T-helper 17 cell (primary cell): Measurements from ENCODE around the gene DCAF6. TPM values are rescaled to one million over a fixed set of nuclear protein-coding genes. Genes with fewer than 3 reads are reported as not detected.
"Not testable (repeated sequence)": the region's sequence is repeated elsewhere in the genome, so short reads cannot be mapped to it uniquely, and the experiment has no call there.

Experiments
- ATAC-seq: fragments of 150-1000 bp; cut with Tn5 transposase; 2 replicates; pipeline ENCODE4 v1.10.0; 2021; ENCODE audit warnings: mild to moderate bottlenecking, moderate library complexity
- DNase-seq, 3 donors: peaks; one replicate each; pipeline versions ENCODE4 v3.0.0 to v3.0.0-alpha.2; 2020 to 2021
- H3K9me3 ChIP-seq: one replicate; pipeline ENCODE4 v1.7.0; 2013; ENCODE audit warnings: low read length, mild to moderate bottlenecking; ENCODE audit not compliant: control insufficient read depth, poor library complexity, severe bottlenecking
- H3K27ac Mint-ChIP-seq: one replicate; pipeline ENCODE4 v1.8.0; 2022; ENCODE audit warnings: mild to moderate bottlenecking, moderate library complexity, mixed read lengths
- H3K27me3 Mint-ChIP-seq: one replicate; pipeline ENCODE4 v1.8.0; 2022; ENCODE audit warnings: mixed read lengths
- H3K36me3 Mint-ChIP-seq: one replicate; pipeline ENCODE4 v1.8.0; 2022; ENCODE audit warnings: low read depth, mixed read lengths
- H3K4me1 Mint-ChIP-seq: one replicate; pipeline ENCODE4 v1.8.0; 2022; ENCODE audit warnings: mild to moderate bottlenecking, mixed read lengths
- H3K4me3 Mint-ChIP-seq: one replicate; pipeline ENCODE4 v1.8.0; 2022; ENCODE audit warnings: mild to moderate bottlenecking, moderate library complexity, mixed read lengths
- total RNA-seq, 4 donors: library from RNA in 2 of 4; stranded (reverse) in 2 of 4; gene quantifications; one replicate each; pipeline ENCODE4 v1.2.3 and lab custom pipeline; 2022 to 2026

Gene DCAF6
- total RNA-seq (10 to 100 TPM; 24.1 to 26.9 TPM), total RNA-seq (lab: John Stamatoyannopoulos, UW) (46.4 to 59.3 reads per million in 2 donors)

- H3K27ac Mint-ChIP-seq: peak within 1 kb of the TSS; percentile 99
- H3K27me3 Mint-ChIP-seq: no peaks in the 10 kb centered on the region
- no peaks in the 10 kb centered on the region for H3K9me3 ChIP-seq
- H3K36me3 Mint-ChIP-seq: no peaks in the 10 kb centered on the region
- ATAC-seq (peak; percentile 83), DNase-seq (peak; percentile 92 to 98 (median 94))
- H3K4me3 Mint-ChIP-seq: peak within 1 kb of the TSS; percentile 100
- peaks cover 33% of the 10 kb centered on the region for H3K4me1 Mint-ChIP-seq
Observed at GRCh38 chr1:167936068-167936929, at the start of gene DCAF6. Gene DCAF6 (plus strand): TSS chr1:167936683. CDS start chr1:167936912, 229 bp downstream.

GRCh38 chr1:167887187-167887586 lies 49.3 kb upstream of the DCAF6 start:
- H3K9me3 ChIP-seq, H3K4me1 Mint-ChIP-seq, H3K27me3 Mint-ChIP-seq, H3K27ac Mint-ChIP-seq, H3K36me3 Mint-ChIP-seq, H3K4me3 Mint-ChIP-seq, DNase-seq, ATAC-seq: not testable (repeated sequence)

- H3K27ac Mint-ChIP-seq: no peak overlapping the region
- H3K27me3 Mint-ChIP-seq: peaks cover 13% of the 10 kb centered on the region
- no peaks in the 10 kb centered on the region for H3K9me3 ChIP-seq
- DNase-seq (no peak), ATAC-seq (no peak)
- H3K36me3 Mint-ChIP-seq: peaks cover 2% of the 10 kb centered on the region
- no peak overlapping the region for H3K4me3 Mint-ChIP-seq
- no peaks in the 10 kb centered on the region for H3K4me1 Mint-ChIP-seq
Observed at GRCh38 chr1:167890400-167890799, 46.1 kb upstream of the DCAF6 start.

GRCh38 chr1:167893798-167894197 lies 42.7 kb upstream of the DCAF6 start:
- no peak for ATAC-seq
- peaks cover 21% of the 10 kb centered on the region for H3K27me3 Mint-ChIP-seq
- peaks cover 4% of the 10 kb centered on the region for H3K36me3 Mint-ChIP-seq
- H3K4me3 Mint-ChIP-seq: no peak overlapping the region
- H3K27ac Mint-ChIP-seq: no peak overlapping the region
- no peak for DNase-seq
- H3K4me1 Mint-ChIP-seq: no peaks in the 10 kb centered on the region
- no peaks in the 10 kb centered on the region for H3K9me3 ChIP-seq

GRCh38 chr1:167898578-167899222 lies 37.8 kb upstream of the DCAF6 start:
- Mint-ChIP-seq H3K36me3 (peaks cover 4% of the 10 kb centered on the region), H3K4me1 (peaks cover 2% of the 10 kb centered on the region), H3K4me3 (no peak overlapping the region), H3K27me3 (peaks cover 8% of the 10 kb centered on the region), H3K27ac (no peak overlapping the region)
- H3K9me3 ChIP-seq: no peaks in the 10 kb centered on the region
- ATAC-seq: no peak
- DNase-seq: no peak

GRCh38 chr1:167899253-167899681 lies 37.2 kb upstream of the DCAF6 start:
- peaks cover 4% of the 10 kb centered on the region for H3K36me3 Mint-ChIP-seq
- ATAC-seq: no peak
- H3K27ac Mint-ChIP-seq: no peak overlapping the region
- no peak for DNase-seq
- no peak overlapping the region for H3K4me3 Mint-ChIP-seq
- H3K4me1 Mint-ChIP-seq: peaks cover 2% of the 10 kb centered on the region
- H3K27me3 Mint-ChIP-seq: peaks cover 8% of the 10 kb centered on the region
- no peaks in the 10 kb centered on the region for H3K9me3 ChIP-seq

GRCh38 chr1:167900907-167901306 lies 35.6 kb upstream of the DCAF6 start:
- H3K9me3 ChIP-seq: no peaks in the 10 kb centered on the region
- DNase-seq: no peak
- ATAC-seq: no peak
- Mint-ChIP-seq H3K4me3 (no peak overlapping the region), H3K4me1 (peaks cover 6% of the 10 kb centered on the region), H3K36me3 (peaks cover 2% of the 10 kb centered on the region), H3K27ac (no peak overlapping the region), H3K27me3 (peaks cover 3% of the 10 kb centered on the region)

- Mint-ChIP-seq H3K4me1 (peaks cover 6% of the 10 kb centered on the region), H3K4me3 (no peak overlapping the region), H3K27ac (no peak overlapping the region), H3K36me3 (peaks cover 2% of the 10 kb centered on the region), H3K27me3 (no peaks in the 10 kb centered on the region)
- no peak for DNase-seq
- ATAC-seq: no peak
- H3K9me3 ChIP-seq: no peaks in the 10 kb centered on the region
Observed at GRCh38 chr1:167904652-167905130, 31.8 kb upstream of the DCAF6 start.

GRCh38 chr1:167905182-167905581 lies 31.3 kb upstream of the DCAF6 start:
- H3K9me3 ChIP-seq: no peaks in the 10 kb centered on the region
- ATAC-seq (no peak), DNase-seq (no peak)
- Mint-ChIP-seq H3K36me3 (peaks cover 2% of the 10 kb centered on the region), H3K4me3 (no peak overlapping the region), H3K27me3 (no peaks in the 10 kb centered on the region), H3K27ac (no peak overlapping the region), H3K4me1 (peaks cover 6% of the 10 kb centered on the region)

- DNase-seq: no peak
- Mint-ChIP-seq H3K27me3 (no peaks in the 10 kb centered on the region), H3K4me1 (peaks cover 6% of the 10 kb centered on the region), H3K4me3 (no peak overlapping the region), H3K27ac (no peak overlapping the region), H3K36me3 (peaks cover 2% of the 10 kb centered on the region)
- no peak for ATAC-seq
- no peaks in the 10 kb centered on the region for H3K9me3 ChIP-seq
Observed at GRCh38 chr1:167905671-167906070, 30.8 kb upstream of the DCAF6 start.

- DNase-seq: no peak
- Mint-ChIP-seq H3K27me3 (no peaks in the 10 kb centered on the region), H3K36me3 (no peaks in the 10 kb centered on the region), H3K4me1 (no peaks in the 10 kb centered on the region), H3K27ac (no peak overlapping the region), H3K4me3 (no peak overlapping the region)
- H3K9me3 ChIP-seq: no peaks in the 10 kb centered on the region
- no peak for ATAC-seq
Observed at GRCh38 chr1:167909691-167910180, 26.7 kb upstream of the DCAF6 start.

GRCh38 chr1:167910530-167910929 lies 26.0 kb upstream of the DCAF6 start:
- no peaks in the 10 kb centered on the region for H3K36me3 Mint-ChIP-seq
- H3K4me3 Mint-ChIP-seq: no peak overlapping the region
- no peak overlapping the region for H3K27ac Mint-ChIP-seq

GRCh38 chr1:167911413-167911812 lies 25.1 kb upstream of the DCAF6 start:
- DNase-seq: no peak
- H3K27me3 Mint-ChIP-seq: no peaks in the 10 kb centered on the region
- ATAC-seq: no peak
- H3K36me3 Mint-ChIP-seq: no peaks in the 10 kb centered on the region
- H3K4me1 Mint-ChIP-seq: no peaks in the 10 kb centered on the region
- no peak overlapping the region for H3K4me3 Mint-ChIP-seq
- no peak overlapping the region for H3K27ac Mint-ChIP-seq
- H3K9me3 ChIP-seq: no peaks in the 10 kb centered on the region

More at GRCh38 chr1:167910530-167910929, 26.0 kb upstream of the DCAF6 start:
- no peaks in the 10 kb centered on the region for H3K27me3 Mint-ChIP-seq
- ATAC-seq (no peak), DNase-seq (no peak)
- no peaks in the 10 kb centered on the region for H3K9me3 ChIP-seq
- H3K4me1 Mint-ChIP-seq: no peaks in the 10 kb centered on the region
